ENCODE results near the gene ARID3C.

- TF ChIP-seq CTCF (conservative IDR thresholded peaks at IDR 0.05; ENCODE audit: low read length) = no peak
- no peak; the same call in 1 of the 2 replicates for TF ChIP-seq EZH2phosphoT487 (IDR thresholded peaks at IDR 0.05; ENCODE audit: borderline replicate concordance, low read depth, low read length)
Measured at GRCh38 chr9:34627716-34628655, 880 bp downstream of the ARID3C start.

Data from OCI-LY7 (cell line).